A549 treated with dexamethasone at 1 μM for 4 hours (cell line): ENCODE measurements around the gene TLR6. TPM values are rescaled to one million over a fixed set of nuclear protein-coding genes. Genes with fewer than 3 reads are reported as not detected.

Experiments
- total RNA-seq: library from RNA; stranded (reverse); fragments of 200-300 nt; extraction: Qiagen RNA extraction; gene quantifications from 5 replicates; pipeline ENCODE4 v1.2.3, GENCODE V29; 2022

Gene TLR6, protein sequence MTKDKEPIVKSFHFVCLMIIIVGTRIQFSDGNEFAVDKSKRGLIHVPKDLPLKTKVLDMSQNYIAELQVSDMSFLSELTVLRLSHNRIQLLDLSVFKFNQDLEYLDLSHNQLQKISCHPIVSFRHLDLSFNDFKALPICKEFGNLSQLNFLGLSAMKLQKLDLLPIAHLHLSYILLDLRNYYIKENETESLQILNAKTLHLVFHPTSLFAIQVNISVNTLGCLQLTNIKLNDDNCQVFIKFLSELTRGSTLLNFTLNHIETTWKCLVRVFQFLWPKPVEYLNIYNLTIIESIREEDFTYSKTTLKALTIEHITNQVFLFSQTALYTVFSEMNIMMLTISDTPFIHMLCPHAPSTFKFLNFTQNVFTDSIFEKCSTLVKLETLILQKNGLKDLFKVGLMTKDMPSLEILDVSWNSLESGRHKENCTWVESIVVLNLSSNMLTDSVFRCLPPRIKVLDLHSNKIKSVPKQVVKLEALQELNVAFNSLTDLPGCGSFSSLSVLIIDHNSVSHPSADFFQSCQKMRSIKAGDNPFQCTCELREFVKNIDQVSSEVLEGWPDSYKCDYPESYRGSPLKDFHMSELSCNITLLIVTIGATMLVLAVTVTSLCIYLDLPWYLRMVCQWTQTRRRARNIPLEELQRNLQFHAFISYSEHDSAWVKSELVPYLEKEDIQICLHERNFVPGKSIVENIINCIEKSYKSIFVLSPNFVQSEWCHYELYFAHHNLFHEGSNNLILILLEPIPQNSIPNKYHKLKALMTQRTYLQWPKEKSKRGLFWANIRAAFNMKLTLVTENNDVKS
- total RNA-seq, result 1.5 to 2.6 TPM (median 2.3 TPM) in 5 replicates

DNA sequence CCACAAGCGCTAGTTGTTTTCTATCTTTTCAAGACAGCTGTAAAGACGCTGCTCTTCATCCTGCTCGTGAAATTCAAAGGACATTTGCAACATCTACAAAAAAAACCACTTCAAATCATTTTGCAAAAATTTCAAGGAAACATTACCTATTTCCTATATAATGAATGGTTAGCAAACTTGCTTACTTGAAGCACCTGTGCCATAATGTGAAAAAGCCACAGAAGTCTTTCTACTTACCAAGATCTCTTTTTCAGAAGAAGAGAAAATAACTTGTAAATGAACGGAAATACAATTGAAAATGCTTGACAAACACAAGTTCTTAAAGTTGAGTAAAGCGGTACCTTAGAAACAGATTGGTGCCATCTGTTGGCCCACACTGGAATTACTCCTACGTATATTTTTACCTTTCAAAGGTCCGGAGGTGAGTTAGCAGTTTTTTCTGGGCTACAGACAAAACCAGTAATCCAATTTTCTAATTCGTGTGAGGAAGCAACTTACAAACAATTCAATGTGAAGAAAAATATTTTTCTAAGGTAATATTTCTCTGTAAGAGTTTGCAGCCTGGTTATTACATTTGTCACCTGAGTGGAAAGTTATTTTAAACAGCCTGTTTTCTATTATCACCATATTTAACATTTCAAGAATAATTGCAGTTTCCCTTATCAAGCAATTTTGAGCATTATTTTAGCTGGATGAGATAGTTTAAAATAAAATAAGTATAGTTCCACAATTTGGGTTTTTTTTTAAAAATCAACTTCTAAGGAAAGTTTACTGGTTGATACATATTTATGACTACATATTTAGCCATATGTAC lies at the start of gene TLR6:
Gene TLR6, minus strand, starts transcription at position 294 of the 814 bp plus-strand sequence. CDS start 27,344 bp downstream, outside the sequence.

DNA sequence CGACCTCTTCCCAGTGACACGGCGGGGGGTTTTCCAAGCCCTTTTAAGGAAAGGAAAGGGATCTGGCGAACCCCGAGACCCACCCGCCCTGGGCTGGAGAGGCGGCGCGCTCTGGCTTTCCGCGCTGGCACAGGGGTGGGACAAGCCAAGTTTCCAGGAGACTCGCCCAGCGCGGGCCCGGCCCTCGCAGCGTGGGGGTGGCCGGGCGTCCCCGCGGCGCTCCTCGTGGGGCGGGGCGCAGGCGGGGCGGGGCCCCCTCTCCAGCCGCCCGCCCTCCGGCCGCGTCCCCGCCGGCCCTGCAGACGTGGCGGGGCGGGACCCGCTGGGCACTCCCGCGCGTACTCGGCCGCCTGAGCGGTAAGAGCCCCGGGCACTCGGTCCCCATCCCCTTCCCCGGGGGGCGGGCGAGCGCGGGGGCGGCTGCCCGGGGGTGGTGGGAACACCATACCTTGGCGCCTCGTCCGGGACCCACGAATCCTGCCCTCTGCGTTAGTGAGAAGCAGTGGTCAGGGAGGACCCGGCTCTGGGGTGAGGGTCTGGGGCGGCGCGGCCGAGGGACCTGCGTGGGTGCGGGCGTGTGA lies 11.0 kb upstream of the TLR6 start, which contains the start of gene FAM114A1:
Gene FAM114A1, plus strand, starts transcription at position 329 of the 581 bp plus-strand sequence. CDS start 10,273 bp downstream, outside the sequence.

DNA sequence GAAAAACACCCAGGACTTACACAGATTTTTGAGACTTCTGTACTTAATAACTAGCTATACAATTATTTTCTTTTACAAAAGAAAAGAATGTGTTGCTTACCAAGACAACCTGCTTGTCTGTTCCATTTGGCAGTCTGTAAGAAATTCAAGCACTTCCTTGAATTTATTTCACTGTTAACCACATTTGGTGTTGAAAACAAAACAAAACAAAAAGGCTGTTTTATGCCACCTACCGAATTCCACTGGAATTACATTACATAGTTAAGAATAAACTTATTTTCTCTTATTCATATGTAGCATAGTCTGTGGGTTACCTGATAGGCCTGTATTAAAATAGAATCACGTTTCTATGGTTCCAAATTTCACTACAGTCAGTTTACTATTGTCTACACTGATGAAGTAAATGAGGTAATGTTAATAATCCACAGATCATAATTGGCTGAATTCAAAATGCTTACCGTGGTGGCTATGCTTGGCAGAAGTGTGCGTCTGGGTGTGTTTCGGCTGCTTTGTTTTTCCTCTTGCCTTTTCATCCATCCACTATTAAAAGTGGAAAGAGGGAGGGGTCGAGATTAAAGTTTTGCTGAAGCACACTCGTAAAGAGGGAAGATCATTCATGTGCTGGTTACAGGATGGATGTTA lies 51.8 kb downstream of the TLR6 start, which contains the start of gene TLR1:
Gene TLR1, minus strand, starts transcription at position 138 of the 642 bp plus-strand sequence. CDS start 5,960 bp downstream, outside the sequence.

DNA sequence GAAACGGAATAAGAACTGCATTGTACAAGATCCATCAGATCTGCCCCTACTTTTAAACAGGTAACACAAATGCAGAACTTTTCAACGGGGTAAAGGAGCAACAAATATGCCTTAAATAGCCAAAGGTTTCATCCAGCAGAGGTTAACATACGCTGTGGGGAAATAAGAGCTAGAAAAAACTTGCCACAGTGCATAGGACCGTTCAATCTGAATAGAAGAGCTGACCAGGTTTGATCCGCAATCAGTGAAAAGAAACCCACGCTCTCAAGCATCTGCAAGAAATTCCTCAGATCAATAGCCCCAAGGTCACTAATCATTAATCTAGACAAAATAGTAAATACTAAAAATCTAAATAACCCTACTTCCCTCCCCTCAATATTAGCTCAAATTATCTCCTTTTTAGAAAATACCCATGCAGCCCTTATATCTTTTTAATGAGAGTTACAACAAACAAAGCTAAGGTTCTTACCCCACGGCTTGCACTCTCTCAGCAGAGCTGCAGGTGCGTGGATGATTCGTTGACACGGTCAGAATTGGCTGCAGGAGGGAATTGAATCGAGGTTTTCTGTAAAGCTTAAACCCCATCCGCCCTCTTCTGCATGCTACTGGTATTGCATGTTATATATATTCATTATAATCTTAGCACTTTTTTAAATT lies 74.0 kb downstream of the TLR6 start, which contains the start of gene TLR10:
Gene TLR10, minus strand, starts transcription at position 539 of the 657 bp plus-strand sequence. CDS start 7,400 bp downstream, outside the sequence.

Other genes starting within 250 kb of the TLR6 start
- gene KLF3, start 192.6 kb downstream of the TLR6 start, total RNA-seq, result 11.5 to 17.5 TPM (median 14.5 TPM) in 5 replicates
- 0.02 to 0.08 TPM (median 0.03 TPM) in 4 of 5 replicates, not detected in the other for gene TLR10, start 73.8 kb downstream of the TLR6 start, total RNA-seq
- 0.14 to 0.27 TPM (median 0.17 TPM) in 5 replicates for gene TLR1, start 52.0 kb downstream of the TLR6 start, total RNA-seq
- gene FAM114A1, start 11.0 kb upstream of the TLR6 start, total RNA-seq, result 23.2 to 39.7 TPM (median 37.5 TPM) in 5 replicates
- gene TMEM156, start 175.6 kb upstream of the TLR6 start, total RNA-seq, result 18.0 to 22.9 TPM (median 21.3 TPM) in 5 replicates
- gene KLHL5, start 205.4 kb upstream of the TLR6 start, total RNA-seq, result 45.4 to 61.2 TPM (median 57.9 TPM) in 5 replicates